Measurements from ENCODE around the gene ERAS.

GRCh38 chrX:48782795-48783194 is 43.5 kb upstream of the ERAS start:
- no peak for TF ChIP-seq CTCF (IDR thresholded peaks at IDR 0.05)
- TF ChIP-seq POLR2A (IDR thresholded peaks at IDR 0.05), result no peak
- no peak for TF ChIP-seq POLR2AphosphoS5 (IDR thresholded peaks at IDR 0.05)
